GM12891 (cell line): ENCODE data around the gene GNPTG.

Source experiments
- PAX5 ChIP-seq: IDR thresholded peaks from 2 replicates; pipeline ENCODE4 v1.6.1; 2011; ENCODE audit warnings: low read length, moderate library complexity, mild to moderate bottlenecking; ENCODE audit not compliant: insufficient read depth, severe bottlenecking
- POLR2A ChIP-seq: IDR thresholded peaks from 2 replicates; pipeline ENCODE4 v1.6.1; 2011; ENCODE audit warnings: low read depth, low read length, control low read depth
- POLR2AphosphoS5 ChIP-seq: IDR thresholded peaks from 2 replicates; pipeline ENCODE4 v1.6.1; 2011; ENCODE audit warnings: low read depth, low read length, control low read depth
- TAF1 ChIP-seq: IDR thresholded peaks from 2 replicates; pipeline ENCODE4 v1.6.1; 2011; ENCODE audit warnings: low read depth, low read length, control low read depth

DNA sequence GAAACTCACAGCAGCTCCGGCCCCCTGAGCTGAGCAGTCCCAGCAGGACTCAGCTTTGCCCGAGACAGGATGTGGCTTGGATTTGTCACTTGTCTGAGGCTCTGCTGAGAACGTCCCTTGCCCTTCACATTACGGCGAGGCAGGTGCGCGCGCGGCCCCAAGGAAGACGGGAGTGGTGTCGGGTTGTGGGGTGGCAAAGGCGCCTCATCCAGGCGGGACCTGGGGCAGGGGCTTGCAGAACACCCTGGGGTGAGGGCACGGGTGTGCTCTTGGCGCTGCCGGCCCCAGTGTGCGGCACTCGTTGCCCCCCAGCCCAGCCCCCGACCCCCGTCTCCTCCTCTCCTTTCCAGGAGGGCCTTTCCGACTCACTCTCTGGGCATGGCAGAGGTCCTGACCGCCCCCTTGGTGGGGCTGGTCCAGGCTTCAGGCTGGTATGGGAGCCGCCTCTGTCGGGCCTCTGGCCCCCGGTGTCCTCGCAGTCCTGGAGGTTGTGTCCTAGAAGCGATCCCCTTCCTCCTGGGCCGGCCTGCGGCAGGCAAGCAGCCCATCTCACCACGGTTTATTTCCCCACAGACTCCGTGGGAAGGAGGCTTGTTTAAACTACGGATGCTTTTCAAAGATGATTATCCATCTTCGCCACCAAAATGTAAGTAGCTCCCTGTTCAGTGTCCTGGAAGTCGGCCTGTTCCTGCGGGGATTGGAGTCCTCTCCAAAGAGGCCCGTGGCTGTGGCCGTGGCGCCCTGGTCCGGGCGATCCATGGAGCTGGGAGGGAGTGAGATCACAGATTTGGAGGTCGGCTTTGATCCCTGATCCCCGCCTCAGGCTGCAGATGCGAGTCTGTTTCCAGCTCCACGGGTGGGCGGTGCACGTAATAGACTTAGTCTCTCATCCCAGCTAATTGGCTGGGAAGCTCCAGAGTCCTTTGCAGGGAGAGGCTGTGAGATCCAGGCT, 36.4 kb upstream of the GNPTG start:
- peak; percentile 21; the same call in 1 of the 2 replicates for TF ChIP-seq POLR2AphosphoS5
- TF ChIP-seq TAF1, result no peak
- no peak for TF ChIP-seq POLR2A
- TF ChIP-seq PAX5, result no peak
